ENCODE results near the gene TM2D3. TPM values are rescaled to one million over a fixed set of nuclear protein-coding genes. Genes with fewer than 3 reads are reported as not detected.
A peak's percentile ranks its signal among the peaks of the same experiment; 100 is the strongest.
"Not testable (repeated sequence)": the region's sequence is repeated elsewhere in the genome, so short reads cannot be mapped to it uniquely, and the experiment has no call there.

Gene TM2D3
- total RNA-seq, 8 experiments from 2014 or later: 38.4 to 96.6 (median 64.0) TPM

- peak in 6 of 8 experiments; percentile 58 to 93 (median 79) for ATAC-seq (replicated peaks in 6 of 8)
- 20 to 95% (median 71%) methylated on average over 1 to 16 of the region's 16 CpGs; no CpG with 5 or more reads in 1 of the 10 experiments for WGBS, 10 experiments
Measured at GRCh38 chr15:101675796-101676582, 23.8 kb upstream of the TM2D3 start.

GRCh38 chr15:101675015-101675414 lies 22.8 kb upstream of the TM2D3 start:
- WGBS, 10 experiments: 0 to 100% (median 89%) methylated on average over 1 to 5 of the region's 5 CpGs
- H3K4me1 ChIP-seq (replicated peaks in 1 of 2): peaks cover 0 to 5% of the 10 kb centered on the region in 2 donors
- H3K27ac ChIP-seq: no peak overlapping the region
- peak in 2 of 8 experiments; percentile 72 to 86 for ATAC-seq (replicated peaks in 6 of 8)
- no peak overlapping the region for H3K4me3 ChIP-seq
- in situ Hi-C loops (cut with MboI; ENCODE audit: low pct_unique_long_range_greater_than_20kb in 2 of 9, low sequenced_read_pairs in 9 of 9, unreplicated experiment in 9 of 9): no loop called here

More at GRCh38 chr15:101675796-101676582, 23.8 kb upstream of the TM2D3 start:
- H3K4me1 ChIP-seq (replicated peaks in 1 of 2): peaks cover 0 to 5% of the 10 kb centered on the region in 2 donors
- in situ Hi-C loops (cut with MboI; ENCODE audit: low pct_unique_long_range_greater_than_20kb in 2 of 9, low sequenced_read_pairs in 9 of 9, unreplicated experiment in 9 of 9): no loop called here
- peak overlapping the region in 1 of 2 donors; percentile 54 for H3K27ac ChIP-seq
- H3K4me3 ChIP-seq: no peak overlapping the region

- Histone ChIP-seq H3K4me1 (replicated peaks in 1 of 2) (peaks cover 0 to 5% of the 10 kb centered on the region in 2 donors), H3K27ac (no peak overlapping the region), H3K4me3 (no peak overlapping the region)
- ATAC-seq (replicated peaks in 6 of 8): no peak
- in situ Hi-C loops (cut with MboI; ENCODE audit: low pct_unique_long_range_greater_than_20kb in 2 of 9, low sequenced_read_pairs in 9 of 9, unreplicated experiment in 9 of 9): no loop called here
- WGBS, 10 experiments: 75 to 100% (median 92%) methylated on average over 1 to 7 of the region's 9 CpGs; no CpG with 5 or more reads in 4 of the 10 experiments
Measured at GRCh38 chr15:101672298-101672697, 20.1 kb upstream of the TM2D3 start.

- Histone ChIP-seq H3K4me3 (no peak overlapping the region), H3K4me1 (replicated peaks in 1 of 2) (no peaks in the 10 kb centered on the region), H3K27ac (no peak overlapping the region)
- ATAC-seq (replicated peaks in 6 of 8): no peak
- WGBS, 10 experiments: 60 to 100% (median 88%) methylated on average over 1 to 3 of the region's 3 CpGs; no CpG with 5 or more reads in 1 of the 10 experiments
- in situ Hi-C loops (cut with MboI; ENCODE audit: low pct_unique_long_range_greater_than_20kb in 2 of 9, low sequenced_read_pairs in 9 of 9, unreplicated experiment in 9 of 9): no loop called here
Measured at GRCh38 chr15:101669744-101670143, 17.6 kb upstream of the TM2D3 start.

- WGBS, 10 experiments: 83 to 100% (median 100%) methylated on average over 1 of the region's 1 CpG; no CpG with 5 or more reads in 2 of the 10 experiments
- in situ Hi-C loops (cut with MboI; ENCODE audit: low pct_unique_long_range_greater_than_20kb in 2 of 9, low sequenced_read_pairs in 9 of 9, unreplicated experiment in 9 of 9): no loop called here
- Histone ChIP-seq H3K4me1 (replicated peaks in 1 of 2) (no peaks in the 10 kb centered on the region), H3K27ac (no peak overlapping the region), H3K4me3 (no peak overlapping the region)
- no peak for ATAC-seq (replicated peaks in 6 of 8)
Measured at GRCh38 chr15:101667881-101668280, 15.7 kb upstream of the TM2D3 start.

- in situ Hi-C loops (cut with MboI; ENCODE audit: low pct_unique_long_range_greater_than_20kb in 2 of 9, low sequenced_read_pairs in 9 of 9, unreplicated experiment in 9 of 9): no loop called here
- Histone ChIP-seq H3K27ac (no peak overlapping the region), H3K4me1 (replicated peaks in 1 of 2) (no peaks in the 10 kb centered on the region), H3K4me3 (no peak overlapping the region)
- peak in 2 of 8 experiments; percentile 38 to 69 for ATAC-seq (replicated peaks in 6 of 8)
- 42 to 100% (median 83%) methylated on average over 1 to 9 of the region's 9 CpGs; no CpG with 5 or more reads in 1 of the 10 experiments for WGBS, 10 experiments
Measured at GRCh38 chr15:101664303-101664913, 12.2 kb upstream of the TM2D3 start.

GRCh38 chr15:101662203-101662602 lies 10.0 kb upstream of the TM2D3 start:
- in situ Hi-C loops (cut with MboI; ENCODE audit: low pct_unique_long_range_greater_than_20kb in 2 of 9, low sequenced_read_pairs in 9 of 9, unreplicated experiment in 9 of 9): no loop called here
- Histone ChIP-seq H3K4me1 (replicated peaks in 1 of 2) (no peaks in the 10 kb centered on the region), H3K27ac (no peak overlapping the region), H3K4me3 (no peak overlapping the region)
- no peak for ATAC-seq (replicated peaks in 6 of 8)
- WGBS, 10 experiments: 57 to 100% (median 100%) methylated on average over 1 of the region's 1 CpG; no CpG with 5 or more reads in 1 of the 10 experiments

- no peaks in the 10 kb centered on the region for H3K4me1 ChIP-seq (replicated peaks in 1 of 2)
- H3K27ac ChIP-seq: no peak overlapping the region
- WGBS, 10 experiments: 96 to 100% (median 100%) methylated on average over 1 to 2 of the region's 2 CpGs; no CpG with 5 or more reads in 6 of the 10 experiments
- ATAC-seq (replicated peaks in 6 of 8): no peak
- in situ Hi-C loops (cut with MboI; ENCODE audit: low pct_unique_long_range_greater_than_20kb in 2 of 9, low sequenced_read_pairs in 9 of 9, unreplicated experiment in 9 of 9): no loop called here
- no peak overlapping the region for H3K4me3 ChIP-seq
Measured at GRCh38 chr15:101660005-101660404, 7.8 kb upstream of the TM2D3 start.

- WGBS, 10 experiments: 67 to 100% (median 92%) methylated on average over 3 to 9 of the region's 9 CpGs
- H3K4me1 ChIP-seq (replicated peaks in 1 of 2): peaks cover 2% of the 10 kb centered on the region in 2 donors
- no peak for ATAC-seq (replicated peaks in 6 of 8)
- no peak overlapping the region for H3K27ac ChIP-seq
- no peak overlapping the region for H3K4me3 ChIP-seq
- in situ Hi-C loops (cut with MboI; ENCODE audit: low pct_unique_long_range_greater_than_20kb in 2 of 9, low sequenced_read_pairs in 9 of 9, unreplicated experiment in 9 of 9): loop anchor here in 1 of 9 experiments (10.0 kb wide), 1 partner anchor 363 kb away; the partner anchor contains the start of gene SNRPA1
Measured at GRCh38 chr15:101657968-101658784, 6.0 kb upstream of the TM2D3 start.

- ATAC-seq (replicated peaks in 6 of 8): no peak
- Histone ChIP-seq H3K4me1 (replicated peaks in 1 of 2) (peaks cover 5 to 6% of the 10 kb centered on the region in 2 donors), H3K4me3 (no peak overlapping the region), H3K27ac (no peak overlapping the region)
- WGBS, 10 experiments: 78 to 100% (median 90%) methylated on average over 1 to 10 of the region's 10 CpGs; no CpG with 5 or more reads in 3 of the 10 experiments
- in situ Hi-C loops (cut with MboI; ENCODE audit: low pct_unique_long_range_greater_than_20kb in 2 of 9, low sequenced_read_pairs in 9 of 9, unreplicated experiment in 9 of 9): loop anchor here in 1 of 9 experiments (10.0 kb wide), 1 partner anchor 362 kb away; the partner anchor contains the start of gene SNRPA1
Measured at GRCh38 chr15:101657171-101657570, 5.0 kb upstream of the TM2D3 start.

- 79 to 96% (median 90%) methylated on average over 2 to 3 of the region's 10 CpGs; no CpG with 5 or more reads in 3 of the 10 experiments for WGBS, 10 experiments
- ATAC-seq (replicated peaks in 6 of 8); H3K27ac ChIP-seq; H3K4me3 ChIP-seq: not testable (repeated sequence)
- peaks cover 6 to 19% of the 10 kb centered on the region in 2 donors for H3K4me1 ChIP-seq (replicated peaks in 1 of 2)
- in situ Hi-C loops (cut with MboI; ENCODE audit: low pct_unique_long_range_greater_than_20kb in 2 of 9, low sequenced_read_pairs in 9 of 9, unreplicated experiment in 9 of 9): loop anchor here in 1 of 9 experiments (10.0 kb wide), 1 partner anchor 360 kb away; the partner anchor contains the start of gene SNRPA1
Measured at GRCh38 chr15:101654624-101655337, 2.6 kb upstream of the TM2D3 start.

GRCh38 chr15:101654171-101654570 lies 2.0 kb upstream of the TM2D3 start:
- in situ Hi-C loops (cut with MboI; ENCODE audit: low pct_unique_long_range_greater_than_20kb in 2 of 9, low sequenced_read_pairs in 9 of 9, unreplicated experiment in 9 of 9): loop anchor here in 1 of 9 experiments (10.0 kb wide), 1 partner anchor 359 kb away; the partner anchor contains the start of gene SNRPA1
- no peak for ATAC-seq (replicated peaks in 6 of 8)
- no peak overlapping the region for H3K4me3 ChIP-seq
- H3K27ac ChIP-seq: no peak overlapping the region
- WGBS, 10 experiments: 68 to 100% (median 90%) methylated on average over 3 to 8 of the region's 8 CpGs
- H3K4me1 ChIP-seq (replicated peaks in 1 of 2): peaks cover 6 to 19% of the 10 kb centered on the region in 2 donors

All from motor neuron (in vitro differentiated cells).